Measurements from ENCODE around the gene BCL2.
"Not testable (repeated sequence)": the region's sequence is repeated elsewhere in the genome, so short reads cannot be mapped to it uniquely, and the experiment has no call there.

Gene BCL2

DNA sequence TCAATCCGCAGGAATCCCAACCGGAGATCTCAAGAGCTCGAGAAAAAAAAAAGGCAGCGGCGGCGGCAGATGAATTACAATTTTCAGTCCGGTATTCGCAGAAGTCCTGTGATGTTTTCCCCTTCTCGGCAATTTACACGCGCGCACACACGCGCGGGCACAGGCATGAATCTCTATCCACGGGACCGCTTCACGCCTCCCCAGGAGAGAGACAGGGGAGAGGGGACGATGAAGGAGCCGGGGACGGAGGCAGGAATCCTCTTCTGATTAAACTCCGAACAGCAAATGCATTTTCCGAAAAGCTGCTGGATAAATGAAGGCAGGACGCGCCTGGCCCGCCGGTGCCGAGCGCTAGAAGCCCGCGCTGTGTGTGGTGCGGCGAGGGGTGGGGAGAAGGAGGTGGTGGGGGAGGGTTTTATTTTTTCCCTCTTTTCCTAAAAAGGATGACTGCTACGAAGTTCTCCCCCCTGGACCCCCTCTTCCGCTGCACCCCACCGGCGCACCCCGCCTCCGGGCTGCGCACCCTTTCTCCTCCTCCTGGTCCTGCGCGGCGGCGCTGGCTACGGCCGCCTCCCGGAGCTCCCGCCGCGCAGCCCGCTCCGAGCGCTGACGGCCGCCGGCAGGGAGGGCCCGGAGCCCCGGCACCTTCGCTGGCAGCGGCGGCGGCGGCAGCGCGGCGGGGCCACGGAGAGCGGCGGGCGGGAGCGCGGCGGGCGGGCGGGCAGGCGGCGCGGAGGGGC is at the start of gene BCL2:
Gene BCL2, minus strand, starts transcription at position 387 of the 740 bp plus-strand sequence.
- DNase-seq (ENCODE audit: low spot score), result no peak

DNA sequence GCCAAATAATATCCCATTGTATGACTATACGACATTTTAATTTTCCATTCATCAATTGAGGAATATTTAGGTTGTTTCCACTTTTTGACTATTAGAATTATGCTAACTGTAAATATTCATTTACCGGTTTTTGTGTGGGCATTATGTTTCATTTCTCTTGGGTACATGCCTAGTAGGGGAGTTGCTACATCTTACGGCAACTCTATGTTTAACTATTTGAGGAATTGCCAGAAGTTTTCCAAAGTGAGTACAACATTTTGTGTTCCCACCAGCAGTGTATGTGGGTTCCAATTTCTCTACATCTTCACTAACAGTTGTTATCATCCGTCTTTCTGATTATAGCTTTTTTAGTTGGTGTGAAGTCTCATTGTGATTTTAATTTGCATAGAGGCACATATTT is 49.0 kb upstream of the BCL2 start:
- no peak for DNase-seq (ENCODE audit: low spot score)

DNA sequence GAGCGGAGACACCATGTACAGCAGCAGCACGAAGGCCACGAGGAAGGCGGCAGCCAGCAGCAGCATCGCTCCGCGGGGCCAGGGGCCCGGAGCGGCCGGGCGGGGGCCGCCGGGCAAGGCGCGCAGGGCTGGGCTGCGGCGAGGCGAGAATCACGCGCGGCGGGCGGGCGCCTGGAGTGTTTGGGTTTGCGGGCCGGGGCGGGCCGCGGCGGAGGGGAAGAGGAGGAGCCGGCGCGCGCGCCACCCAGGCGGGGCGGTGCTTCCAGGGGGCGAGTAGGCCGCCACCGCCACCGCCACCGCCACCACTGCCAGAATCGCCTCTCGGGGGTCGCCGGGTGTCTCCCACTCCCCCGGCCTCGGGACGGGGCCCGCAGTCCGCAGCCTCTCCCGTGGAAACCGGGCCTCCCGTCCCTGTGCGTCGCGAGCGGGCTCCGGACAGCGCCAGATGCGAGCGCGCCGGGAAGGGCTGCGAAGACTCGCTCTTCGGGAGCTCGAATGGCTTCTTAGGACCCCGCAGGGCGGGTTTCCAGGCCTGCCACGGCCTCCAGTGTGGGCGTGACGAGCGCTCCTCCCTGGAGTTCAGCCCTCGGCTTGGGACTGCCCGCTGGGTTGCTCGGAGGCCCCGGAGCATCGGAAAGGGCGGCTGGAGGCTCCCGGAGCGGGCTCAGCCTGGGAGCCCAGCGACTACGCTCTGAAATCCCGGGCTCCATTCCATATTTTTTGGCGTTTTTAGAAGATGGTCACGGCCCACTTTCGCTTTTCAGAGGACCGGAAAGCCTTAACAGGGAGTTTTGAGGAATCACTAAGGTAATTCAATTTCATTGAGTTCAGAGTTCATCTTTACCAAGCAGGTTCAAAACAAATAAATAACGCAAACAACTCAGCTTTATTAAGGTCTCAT is 47.7 kb upstream of the BCL2 start, which contains the start of gene KDSR:
Gene KDSR, minus strand, starts transcription at position 154 of the 901 bp plus-strand sequence. Its CDS starts 88 bp downstream, at position 66.
- DNase-seq (ENCODE audit: low spot score), result peak; percentile 75

DNA sequence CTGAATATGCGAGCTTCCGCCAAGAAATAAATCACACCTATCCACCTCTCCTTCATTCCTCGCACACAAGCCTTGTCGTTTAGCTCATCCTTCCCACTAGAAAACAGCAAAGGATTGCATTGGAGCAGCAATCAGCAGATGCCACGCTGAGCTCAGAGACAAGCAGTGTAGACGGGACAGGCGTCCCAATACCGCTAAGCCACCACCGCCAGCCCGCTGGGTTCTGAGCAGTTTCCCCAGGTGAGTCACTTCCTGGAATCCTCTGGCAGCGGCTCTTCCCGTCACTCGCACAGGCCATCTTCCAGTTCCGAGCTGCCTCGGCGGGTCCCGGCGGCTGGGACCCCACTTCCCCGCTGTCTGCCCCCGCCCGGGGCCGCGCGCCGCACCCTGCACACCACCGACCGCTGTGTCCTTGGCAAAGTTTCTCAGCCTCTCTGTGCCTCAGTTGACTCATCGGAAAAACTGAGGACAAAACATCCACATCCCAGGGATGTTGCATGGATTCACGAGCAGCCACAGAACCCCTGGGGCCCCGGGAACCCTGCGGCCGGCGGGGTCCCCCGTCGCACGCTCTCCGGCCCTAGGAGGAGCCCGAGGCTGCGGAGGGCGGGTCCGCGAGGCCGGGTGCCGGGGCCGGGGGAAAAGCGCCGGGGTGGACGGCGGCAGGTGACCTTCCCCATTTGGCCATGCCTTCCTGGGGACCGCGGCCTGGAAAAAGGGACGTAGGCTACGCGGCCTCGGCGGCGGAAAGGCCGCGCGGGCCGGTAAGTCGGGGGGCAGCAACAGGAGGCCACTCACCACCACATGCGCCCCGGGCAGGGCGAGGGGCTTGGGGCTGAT is 46.9 kb upstream of the BCL2 start:
- DNase-seq (ENCODE audit: low spot score), result peak; percentile 66

- peak; percentile 5 for DNase-seq (ENCODE audit: low spot score)
Observed at GRCh38 chr18:63365876-63366212, 46.3 kb upstream of the BCL2 start.

- peak; percentile 72 for DNase-seq (ENCODE audit: low spot score)
Observed at GRCh38 chr18:63363951-63364350, 44.4 kb upstream of the BCL2 start.

DNA sequence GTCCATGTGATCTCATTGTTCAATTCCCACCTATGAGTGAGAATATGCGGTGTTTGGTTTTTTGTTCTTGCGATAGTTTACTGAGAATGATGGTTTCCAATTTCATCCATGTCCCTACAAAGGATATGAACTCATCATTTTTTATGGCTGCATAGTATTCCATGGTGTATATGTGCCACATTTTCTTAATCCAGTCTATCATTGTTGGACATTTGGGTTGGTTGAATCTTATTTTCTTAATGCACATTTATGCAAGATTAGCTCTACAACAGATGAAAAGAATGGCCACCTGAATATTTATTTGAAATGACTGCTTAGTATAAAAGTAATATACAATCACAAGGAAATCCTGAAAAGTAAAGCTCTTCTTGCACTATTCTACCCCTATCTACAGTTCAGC is 43.9 kb upstream of the BCL2 start:
- DNase-seq (ENCODE audit: low spot score), result not testable (repeated sequence)

DNA sequence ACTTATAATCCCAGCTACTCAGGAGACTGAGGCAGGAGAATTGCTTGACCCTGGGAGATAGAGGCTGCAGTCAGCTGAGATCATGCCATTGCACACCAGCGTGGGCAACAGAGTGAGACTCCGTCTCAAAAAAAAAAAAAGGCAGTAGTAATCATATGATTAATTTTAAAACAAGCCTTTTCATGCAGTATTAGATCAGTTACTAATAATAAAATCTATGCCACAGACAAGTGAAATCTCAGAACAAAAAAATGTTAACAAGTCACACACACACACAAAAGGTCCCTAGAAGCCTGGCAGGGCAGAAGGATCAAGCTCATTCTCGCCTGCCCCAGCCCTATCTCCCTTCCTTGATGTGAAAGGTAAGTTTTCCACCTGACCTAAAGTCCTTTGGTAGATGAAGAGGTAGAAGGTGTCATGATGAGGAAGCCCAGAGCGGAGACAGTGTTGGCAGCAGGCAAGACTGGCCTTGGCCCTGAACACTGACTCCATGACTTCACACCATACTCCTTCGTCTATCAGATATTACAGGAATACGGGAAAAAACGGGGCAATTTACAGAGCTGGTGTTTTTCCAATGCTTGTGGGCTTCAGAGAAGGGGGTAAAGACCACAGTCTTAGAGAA is 36.8 kb upstream of the BCL2 start:
- DNase-seq (ENCODE audit: low spot score), result no peak

- no peak for DNase-seq (ENCODE audit: low spot score)
Observed at GRCh38 chr18:63350230-63350629, 30.7 kb upstream of the BCL2 start.

DNA sequence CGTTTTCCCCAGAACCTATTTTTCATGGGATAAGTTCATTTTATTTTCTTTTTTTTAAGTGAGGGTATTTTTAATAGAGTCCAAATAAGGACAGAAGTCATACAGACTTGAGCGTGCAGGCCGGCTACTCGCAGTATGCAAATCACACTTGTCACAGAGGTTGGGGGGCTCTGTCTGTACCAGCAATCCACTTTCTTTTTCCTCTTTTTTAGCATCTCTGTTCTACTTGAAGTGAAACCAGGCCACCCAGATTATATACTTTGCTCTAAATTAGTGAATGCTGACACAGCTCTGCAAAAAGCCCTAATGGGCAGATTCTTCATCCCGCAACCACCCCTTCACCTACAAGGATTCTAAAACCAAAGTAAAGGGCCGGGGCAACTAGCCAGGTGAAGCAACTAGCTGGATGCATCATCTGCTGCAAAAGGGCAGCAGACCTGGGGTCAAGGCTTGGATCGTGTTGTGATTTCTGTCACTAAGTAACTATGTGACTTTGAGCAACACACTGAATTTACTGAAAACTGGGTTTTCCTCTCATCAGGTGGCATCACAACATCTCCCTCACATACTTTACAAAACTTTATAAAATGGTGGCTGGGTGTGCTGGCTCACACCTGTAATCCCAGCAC is 29.1 kb upstream of the BCL2 start:
- DNase-seq (ENCODE audit: low spot score), result no peak

- DNase-seq (ENCODE audit: low spot score), result no peak
Observed at GRCh38 chr18:63346480-63347183, 27.1 kb upstream of the BCL2 start.

GRCh38 chr18:63346031-63346430 is 26.5 kb upstream of the BCL2 start:
- no peak for DNase-seq (ENCODE audit: low spot score)

- no peak for DNase-seq (ENCODE audit: low spot score)
Observed at GRCh38 chr18:63344918-63345317, 25.3 kb upstream of the BCL2 start.

DNA sequence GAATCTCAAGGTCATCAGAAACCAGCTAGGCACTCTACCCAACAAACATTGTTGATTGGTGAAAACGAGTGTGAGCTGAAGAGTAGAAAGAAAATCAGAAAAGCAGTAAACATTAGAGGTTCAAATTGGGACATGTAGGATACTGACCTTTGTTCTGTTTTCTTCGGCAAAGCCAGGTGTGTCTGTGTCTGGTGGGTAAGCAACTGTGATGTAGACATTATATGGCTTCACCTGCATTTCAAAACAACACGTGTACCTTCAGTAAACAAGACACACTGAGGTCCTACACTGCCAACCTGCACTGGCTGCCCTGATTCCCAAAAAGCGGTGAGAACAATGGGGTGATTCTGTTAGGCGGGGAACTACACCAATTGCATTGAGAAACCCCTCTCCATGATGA is 24.7 kb upstream of the BCL2 start:
- DNase-seq (ENCODE audit: low spot score), result no peak

DNA sequence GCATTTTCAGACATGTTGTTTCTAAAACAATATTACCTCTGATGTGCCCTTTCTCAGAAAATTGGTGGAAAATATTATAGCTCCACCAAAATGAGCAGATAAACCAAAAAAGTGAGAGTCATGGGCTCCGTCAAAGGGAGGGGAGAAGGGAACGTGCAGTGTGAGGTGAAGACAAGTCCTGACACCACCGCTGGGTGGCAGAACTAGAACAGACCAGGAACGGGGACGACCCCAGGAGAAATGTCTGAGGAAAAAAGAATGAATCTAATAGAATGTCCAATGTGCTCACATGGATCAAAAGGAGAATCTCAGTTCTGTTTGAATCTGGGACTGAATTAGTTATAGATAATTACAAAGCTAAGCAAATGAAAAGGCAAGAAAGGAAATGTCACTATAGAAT is 22.6 kb upstream of the BCL2 start:
- DNase-seq (ENCODE audit: low spot score), result peak; percentile 17

DNA sequence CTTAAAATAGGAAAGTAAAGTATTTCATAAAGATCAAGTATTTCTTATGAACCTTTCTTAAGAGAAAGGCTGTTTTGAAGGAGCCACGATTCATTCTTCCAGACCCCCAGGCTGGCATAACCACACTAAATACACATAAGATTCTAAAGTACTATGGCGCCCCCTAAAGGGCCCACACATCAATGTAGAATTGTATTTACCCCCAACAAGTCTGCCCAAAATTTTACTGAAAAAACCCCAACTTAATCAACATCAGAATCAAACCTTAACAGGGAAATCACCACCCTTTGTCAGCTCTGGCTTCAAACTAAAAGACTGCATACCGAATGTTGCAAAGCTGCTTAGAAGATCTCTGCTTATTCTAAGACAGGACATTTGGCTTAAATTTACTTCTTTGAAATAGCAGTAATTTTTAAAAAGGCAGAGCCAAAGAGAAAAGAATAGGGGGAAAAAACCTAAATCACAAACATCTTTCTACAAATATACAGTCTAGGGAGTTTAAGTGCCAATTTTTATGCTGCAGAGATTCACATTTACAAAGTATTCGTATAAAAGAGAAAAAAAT is 20.4 kb upstream of the BCL2 start:
- DNase-seq (ENCODE audit: low spot score), result peak; percentile 37

DNA sequence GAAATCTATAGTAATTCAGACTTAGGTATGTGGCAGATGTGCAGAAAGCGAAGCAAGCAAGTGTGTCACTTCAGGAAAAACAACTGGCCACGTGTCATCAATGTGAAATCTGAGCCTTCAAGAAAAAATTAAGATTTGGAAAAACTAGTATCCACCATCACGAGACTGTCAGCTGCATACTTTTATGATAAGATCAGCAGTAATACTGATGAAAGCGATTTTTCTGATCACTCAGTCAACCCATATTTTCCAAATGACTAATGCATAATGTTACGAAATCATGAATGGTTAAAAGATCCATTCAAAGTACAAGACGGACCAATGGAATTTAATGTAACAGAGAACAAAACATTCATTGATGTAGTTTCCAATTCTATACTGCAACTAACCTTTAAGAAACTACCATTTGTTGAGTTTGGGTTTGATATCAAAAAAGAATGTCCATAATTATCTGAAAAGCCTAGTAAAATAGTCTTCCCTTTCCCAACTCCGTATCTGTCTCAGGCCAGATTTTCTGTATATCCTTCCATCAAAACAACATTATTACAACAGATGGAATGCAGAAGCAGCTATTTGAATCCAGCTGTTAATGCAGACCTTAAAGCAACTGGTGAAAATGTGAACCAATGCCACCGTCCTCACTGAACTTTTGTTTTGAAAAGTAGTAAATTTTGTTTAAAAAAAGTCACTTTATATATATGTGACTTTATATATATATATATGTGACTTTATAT is 17.0 kb upstream of the BCL2 start:
- DNase-seq (ENCODE audit: low spot score), result no peak

DNA sequence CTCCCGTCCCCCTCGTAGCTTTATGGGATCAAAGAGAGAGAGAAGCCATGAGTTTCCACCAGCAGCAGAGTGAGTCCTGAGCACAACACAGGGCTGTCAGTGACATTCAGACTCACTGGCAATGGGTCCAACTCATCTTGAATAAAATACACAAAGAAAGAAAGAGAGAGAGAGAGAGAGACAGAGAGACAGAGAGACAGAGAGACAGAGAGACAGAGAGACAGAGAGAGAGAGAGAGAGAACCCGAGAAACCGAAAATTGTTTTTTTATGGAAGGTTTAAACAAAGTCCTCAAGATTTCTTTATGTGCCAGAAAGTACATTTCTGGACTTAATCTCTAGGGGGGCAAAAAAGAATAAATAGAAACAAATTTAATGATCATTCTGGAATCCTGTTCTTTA is 11.5 kb upstream of the BCL2 start:
- no peak for DNase-seq (ENCODE audit: low spot score)

DNA sequence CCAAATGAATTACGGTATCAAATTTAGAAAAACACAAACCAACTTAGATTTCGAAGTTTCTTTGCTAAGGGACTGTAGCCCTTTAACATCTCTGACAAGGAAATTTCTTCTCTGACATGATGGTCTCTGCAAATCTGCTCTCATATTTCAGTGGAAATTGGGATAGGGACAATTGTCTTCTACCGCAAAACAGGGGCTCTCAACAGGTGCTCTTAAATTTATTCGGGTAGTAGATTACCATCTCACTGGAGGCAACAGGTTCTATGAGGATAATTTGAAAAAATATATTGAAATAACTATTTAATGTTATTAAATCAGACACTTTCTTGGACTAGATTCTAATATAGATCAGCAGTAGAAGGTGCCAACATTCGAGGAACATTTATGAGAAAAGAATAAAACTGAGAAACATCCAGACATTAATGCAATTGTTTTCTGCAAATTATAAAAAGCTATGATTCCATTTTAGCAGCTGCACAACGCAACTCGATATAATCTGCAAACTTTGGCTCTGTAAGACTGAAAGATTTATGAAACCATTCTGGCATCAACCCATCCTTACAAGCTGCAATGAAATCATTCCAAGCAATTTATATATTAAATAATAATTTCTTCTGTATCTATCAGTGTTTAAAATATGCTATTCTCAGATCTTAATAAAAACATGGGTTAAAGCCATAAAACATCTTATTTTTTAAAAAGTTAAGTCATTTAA is 10.0 kb upstream of the BCL2 start:
- DNase-seq (ENCODE audit: low spot score), result no peak

All from CD4-positive, alpha-beta T cell treated with Interleukin-6 at 100 ng/mL for 8 hours (primary cell).